ENCODE data around the gene SLCO2B1. TPM values are rescaled to one million over a fixed set of nuclear protein-coding genes. Genes with fewer than 3 reads are reported as not detected.

SLCO2B1 gene
- total and polyA plus RNA-seq, 2 of the 8 experiments (the other 6 are each of a cell fraction or from before 2014, with no cell fraction given): 0.03 TPM; not detected in 1

GRCh38 chr11:75214411-75214821 lies 63.5 kb downstream of the SLCO2B1 start:
- Histone ChIP-seq H3K36me3 (ENCODE audit: control insufficient read depth in 2 of 4, insufficient read depth in 4 of 4, low read length in 3 of 4) (no peaks in the 10 kb centered on the region), H3K56ac (replicated peaks; ENCODE audit: insufficient read length, low read depth, low read length) (no peak overlapping the region), H3K9me3 (ENCODE audit: insufficient read depth in 2 of 2, low read depth in 1 of 2, low read length in 1 of 2) (no peaks in the 10 kb centered on the region), H3K79me1 (ENCODE audit: low read depth, low read length) (no peaks in the 10 kb centered on the region), H3K14ac (ENCODE audit: insufficient read length) (no peak overlapping the region), H2BK120ac (replicated peaks; ENCODE audit: low read depth, low read length) (no peak overlapping the region), H2BK5ac (ENCODE audit: low read depth, low read length) (no peak overlapping the region), H3K27me3 (replicated peaks in 1 of 4; ENCODE audit: control insufficient read depth in 3 of 4, extremely low read depth in 1 of 4, insufficient read depth in 3 of 4, low read length in 3 of 4) (no peaks in the 10 kb centered on the region; a peak in 2 of 7 replicates), H3K4ac (replicated peaks; ENCODE audit: insufficient read length, low read depth, low read length) (no peak overlapping the region), H3K4me2 (ENCODE audit: insufficient read depth in 1 of 2, low read depth in 2 of 2, low read length in 2 of 2) (no peak overlapping the region), H3K79me2 (ENCODE audit: control insufficient read depth in 1 of 2, insufficient read depth in 2 of 2, low read length in 2 of 2) (no peaks in the 10 kb centered on the region), H3K23ac (ENCODE audit: insufficient read length) (no peak overlapping the region), H4K8ac (ENCODE audit: extremely low read depth, insufficient read depth, low read length) (no peak overlapping the region), H2BK15ac (ENCODE audit: low read length) (no peak overlapping the region), H3K18ac (ENCODE audit: extremely low read depth, low read length) (no peak overlapping the region), H2AFZ (ENCODE audit: low read length) (no peak overlapping the region), H3K23me2 (ENCODE audit: low read depth, low read length) (no peaks in the 10 kb centered on the region; the same call in 1 of the 2 replicates), H4K91ac (replicated peaks; ENCODE audit: insufficient read length, low read length) (no peak overlapping the region), H2AK5ac (ENCODE audit: low read depth, low read length) (no peak overlapping the region), H3K4me3 (ENCODE audit: extremely low read depth in 1 of 4, insufficient read depth in 2 of 4, low read depth in 3 of 4, low read length in 4 of 4) (no peak overlapping the region), H3K4me1 (replicated peaks in 1 of 4; ENCODE audit: control insufficient read depth in 3 of 4, insufficient read depth in 4 of 4, low read length in 3 of 4) (no peaks in the 10 kb centered on the region), H4K20me1 (replicated peaks in 1 of 2; ENCODE audit: control insufficient read depth in 1 of 2, insufficient read depth in 2 of 2, low read length in 2 of 2) (no peaks in the 10 kb centered on the region), H3K9ac (replicated peaks in 1 of 4; ENCODE audit: extremely low read depth in 1 of 4, low read depth in 3 of 4, low read length in 3 of 4) (no peak overlapping the region), H4K5ac (ENCODE audit: insufficient read length, low read depth, low read length) (no peak overlapping the region), H3K27ac (ENCODE audit: low read depth, low read length) (no peak overlapping the region), H2BK20ac (ENCODE audit: low read length) (no peak overlapping the region), H2BK12ac (ENCODE audit: low read depth, low read length) (no peak overlapping the region)
- peak; percentile 98 for FAIRE-seq
- peak; percentile 70 to 94 for DNase-seq (ENCODE audit: low read depth in 1 of 2, low spot score in 2 of 2)
- ChIA-PET POLR2A (ENCODE audit: partially characterized antibody) (interaction anchor here (1.5 kb wide), 1 partner anchor 10 kb away, joined by 6 read pairs; no protein-coding TSS in a partner anchor), CTCF (ENCODE audit: partially characterized antibody) (interaction anchor here (0.6 to 45.7 kb wide), 16 partner anchors 10 to 199 kb away, joined by 3 to 726 read pairs (median 6); partner anchors contain the start of gene TPBGL)
- whole genome bisulfite sequencing, 2 experiments (ENCODE audit: extremely low coverage in 1 of 2, insufficient coverage in 1 of 2, insufficient read length in 1 of 2, insufficient replicate concordance in 2 of 2, low coverage in 1 of 2, low lambda C conversion rate in 2 of 2, missing lambda C conversion rate in 1 of 2): 10% methylated on average over 8 of the region's 8 CpGs; no CpG with 5 or more reads in 1 of the 2 experiments
- TF ChIP-seq BRCA1 (IDR thresholded peaks at IDR 0.05; ENCODE audit: low read depth, low read length): no peak
- no peak for TF ChIP-seq RXRA (IDR thresholded peaks at IDR 0.05; ENCODE audit: insufficient read depth, low read depth, low read length)
- TF ChIP-seq E2F6 (IDR thresholded peaks at IDR 0.05): no peak
- no peak for TF ChIP-seq TEAD4 (IDR thresholded peaks at IDR 0.05; ENCODE audit: low read depth, low read length)
- TF ChIP-seq RBBP5 (IDR thresholded peaks at IDR 0.05; ENCODE audit: borderline replicate concordance, low read depth, low read length): no peak
- TF ChIP-seq PHF8 (conservative IDR thresholded peaks at IDR 0.05; ENCODE audit: low read depth, low read length): no peak
- TF ChIP-seq EGR1 (IDR thresholded peaks at IDR 0.05; ENCODE audit: borderline replicate concordance, low read depth, low read length): no peak
- no peak for TF ChIP-seq KDM4A (IDR thresholded peaks at IDR 0.05; ENCODE audit: low read depth, low read length, severe bottlenecking)
- TF ChIP-seq RFX5 (IDR thresholded peaks at IDR 0.05; ENCODE audit: borderline replicate concordance, low read depth, low read length): no peak
- TF ChIP-seq JUND (IDR thresholded peaks at IDR 0.05; ENCODE audit: low read length): no peak
- no peak for TF ChIP-seq CHD2 (IDR thresholded peaks at IDR 0.05; ENCODE audit: low read length)
- TF ChIP-seq EP300 (IDR thresholded peaks at IDR 0.05; ENCODE audit: borderline replicate concordance in 1 of 2, low read depth in 2 of 2, low read length in 2 of 2): no peak
- no peak for TF ChIP-seq SAP30 (IDR thresholded peaks at IDR 0.05; ENCODE audit: insufficient read depth, insufficient replicate concordance, low read length)

Measured in H1 (cell line).